Subcutaneous adipose tissue (tissue), 4 donors: ENCODE measurements around the gene OPRD1. TPM values are rescaled to one million over a fixed set of nuclear protein-coding genes. Genes with fewer than 3 reads are reported as not detected.

Source experiments
- total RNA-seq, 4 donors: library from RNA; depleted of rRNA; stranded (reverse); fragments of >200 nt; gene quantifications; one replicate each; pipeline ENCODE4 v1.1.0, GENCODE V29; 2016
- TF ChIP-seq, protein P1 (sequence below): fragments of 450-650 bp; IDR thresholded peaks from one replicate; pipeline ENCODE4 v1.5.1; 2016; ENCODE audit warnings: low read depth, mild to moderate bottlenecking, control low read depth, antibody characterized with exemption, moderate library complexity

The OPRD1 gene
- total RNA-seq, 4 donors from 2014 or later, result not detected

DNA sequence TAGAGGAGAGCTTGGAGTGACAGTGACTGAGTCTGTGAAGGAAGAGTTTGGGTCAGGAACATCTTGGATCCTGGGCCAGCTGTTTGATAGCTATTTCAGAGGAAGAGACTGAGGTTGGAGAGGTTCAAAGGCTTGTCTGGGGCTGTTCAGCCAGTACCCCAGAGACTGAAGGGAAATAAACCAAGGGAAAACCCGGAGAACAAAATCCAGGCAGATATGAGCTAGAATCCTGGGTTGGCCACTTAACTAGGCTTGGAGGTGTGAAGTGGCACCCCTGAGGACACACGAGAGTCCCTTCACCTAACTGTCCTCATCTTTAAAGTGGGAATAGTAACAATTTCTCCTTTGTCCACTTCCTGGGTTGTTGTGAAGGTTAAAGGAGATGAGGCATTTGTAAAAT, 79.3 kb downstream of the OPRD1 start:
- TF ChIP-seq, protein P1, sequence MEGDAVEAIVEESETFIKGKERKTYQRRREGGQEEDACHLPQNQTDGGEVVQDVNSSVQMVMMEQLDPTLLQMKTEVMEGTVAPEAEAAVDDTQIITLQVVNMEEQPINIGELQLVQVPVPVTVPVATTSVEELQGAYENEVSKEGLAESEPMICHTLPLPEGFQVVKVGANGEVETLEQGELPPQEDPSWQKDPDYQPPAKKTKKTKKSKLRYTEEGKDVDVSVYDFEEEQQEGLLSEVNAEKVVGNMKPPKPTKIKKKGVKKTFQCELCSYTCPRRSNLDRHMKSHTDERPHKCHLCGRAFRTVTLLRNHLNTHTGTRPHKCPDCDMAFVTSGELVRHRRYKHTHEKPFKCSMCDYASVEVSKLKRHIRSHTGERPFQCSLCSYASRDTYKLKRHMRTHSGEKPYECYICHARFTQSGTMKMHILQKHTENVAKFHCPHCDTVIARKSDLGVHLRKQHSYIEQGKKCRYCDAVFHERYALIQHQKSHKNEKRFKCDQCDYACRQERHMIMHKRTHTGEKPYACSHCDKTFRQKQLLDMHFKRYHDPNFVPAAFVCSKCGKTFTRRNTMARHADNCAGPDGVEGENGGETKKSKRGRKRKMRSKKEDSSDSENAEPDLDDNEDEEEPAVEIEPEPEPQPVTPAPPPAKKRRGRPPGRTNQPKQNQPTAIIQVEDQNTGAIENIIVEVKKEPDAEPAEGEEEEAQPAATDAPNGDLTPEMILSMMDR, result no peak

DNA sequence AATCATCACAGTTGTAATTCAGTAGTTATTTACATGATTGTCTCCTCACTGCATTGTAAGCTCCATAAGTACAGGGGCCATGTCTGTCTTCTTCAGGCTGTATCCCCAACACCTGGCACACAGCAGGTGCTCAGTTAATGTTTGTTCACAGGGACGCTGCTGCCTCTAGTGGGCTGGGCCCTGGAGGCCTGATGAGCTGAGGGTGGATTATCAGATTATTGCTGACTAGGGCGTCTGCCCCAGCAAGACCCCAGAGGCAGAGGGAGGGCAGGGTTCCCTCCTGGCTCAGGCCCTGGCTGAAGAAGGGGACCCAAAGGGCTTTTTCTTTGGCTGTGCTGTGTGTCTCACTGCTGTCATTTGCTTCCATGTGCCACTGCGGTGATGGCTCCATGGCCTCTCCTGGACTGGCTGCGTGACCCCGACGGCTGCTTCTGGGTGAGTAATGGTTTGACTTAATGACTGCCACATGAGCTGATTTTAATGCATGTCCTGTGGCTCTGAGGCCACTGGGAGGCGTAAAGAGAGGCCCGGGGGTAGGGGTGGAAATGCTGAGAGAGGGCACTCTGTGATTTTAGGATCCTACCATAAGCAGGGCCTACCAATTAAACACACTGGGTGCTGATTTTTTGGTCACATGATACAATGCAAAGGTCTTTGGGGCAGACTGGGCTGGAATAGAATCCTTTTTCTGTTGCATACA, 81.6 kb downstream of the OPRD1 start:
- TF ChIP-seq, protein P1, result no peak

DNA sequence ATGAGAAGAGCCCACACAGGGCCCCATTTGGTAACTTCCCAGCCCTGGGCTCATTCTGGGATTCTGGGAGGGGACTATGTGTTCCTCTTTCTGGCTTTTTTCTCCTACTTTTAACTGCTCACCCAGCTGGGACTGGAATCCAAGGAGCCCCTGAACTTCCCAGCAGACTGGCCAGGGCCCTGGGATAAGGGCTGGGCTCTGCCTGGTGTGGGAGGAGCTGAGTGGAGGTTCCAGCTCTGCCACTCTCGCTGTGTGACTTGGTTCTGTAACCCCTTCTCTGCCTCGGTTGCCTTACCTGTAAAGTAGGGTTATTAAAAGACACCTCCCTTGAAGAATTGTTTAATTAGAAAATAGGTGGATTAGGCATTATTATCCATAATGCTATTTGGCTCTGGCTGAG, 82.8 kb downstream of the OPRD1 start:
- TF ChIP-seq, protein P1, result no peak

DNA sequence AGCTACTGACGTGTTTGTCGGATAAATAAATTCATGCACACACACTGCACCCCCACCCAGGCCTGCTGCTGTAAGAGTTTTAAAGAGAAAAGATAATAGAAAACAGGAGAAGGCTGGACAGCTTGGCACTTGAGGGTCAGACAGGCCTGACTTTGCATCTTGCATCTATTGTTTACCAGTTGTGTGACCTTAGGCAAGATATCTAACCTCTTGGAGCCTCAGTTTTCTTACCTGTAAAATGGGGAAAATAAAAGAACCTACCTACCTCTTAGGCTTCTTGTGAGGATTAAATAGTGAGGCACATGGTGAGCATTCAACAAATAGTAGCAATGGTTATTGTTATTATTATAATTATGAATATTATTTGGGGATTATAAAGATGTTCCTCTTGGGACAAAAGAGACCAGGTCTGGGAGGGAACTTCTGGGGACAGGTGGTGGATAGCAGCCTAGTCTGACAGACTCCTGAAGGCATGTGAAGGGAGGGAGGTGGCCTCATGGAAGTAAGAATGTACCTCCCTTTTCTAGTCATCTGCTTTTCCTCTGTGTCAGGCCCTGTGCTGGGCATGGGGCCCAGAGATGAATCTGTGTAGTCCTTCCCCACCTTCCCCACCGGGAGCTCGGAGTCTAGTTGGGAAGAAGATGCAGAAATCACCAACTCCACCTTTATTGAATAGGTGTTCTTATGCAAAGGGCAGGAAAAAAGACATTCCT, 84.1 kb downstream of the OPRD1 start:
- TF ChIP-seq, protein P1, result no peak

DNA sequence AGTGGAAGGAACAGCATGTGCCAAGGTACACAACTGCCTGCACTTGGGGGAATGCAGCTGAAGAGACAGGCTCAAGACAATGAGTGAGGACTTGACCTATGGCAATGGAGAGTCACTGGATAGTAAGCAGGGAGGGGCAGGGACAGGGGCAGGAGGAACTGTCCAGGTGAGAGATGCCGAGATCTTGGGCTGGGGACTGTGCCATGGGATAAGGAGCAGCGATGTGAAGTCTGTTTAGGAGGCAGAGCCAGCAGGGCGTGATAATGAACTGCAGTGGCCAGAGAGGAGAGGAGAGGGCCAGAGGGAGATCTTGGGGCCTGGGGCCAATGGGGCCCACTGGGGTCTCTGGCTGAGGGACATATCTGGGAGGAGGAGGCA, 84.6 kb downstream of the OPRD1 start:
- TF ChIP-seq, protein P1, result no peak

DNA sequence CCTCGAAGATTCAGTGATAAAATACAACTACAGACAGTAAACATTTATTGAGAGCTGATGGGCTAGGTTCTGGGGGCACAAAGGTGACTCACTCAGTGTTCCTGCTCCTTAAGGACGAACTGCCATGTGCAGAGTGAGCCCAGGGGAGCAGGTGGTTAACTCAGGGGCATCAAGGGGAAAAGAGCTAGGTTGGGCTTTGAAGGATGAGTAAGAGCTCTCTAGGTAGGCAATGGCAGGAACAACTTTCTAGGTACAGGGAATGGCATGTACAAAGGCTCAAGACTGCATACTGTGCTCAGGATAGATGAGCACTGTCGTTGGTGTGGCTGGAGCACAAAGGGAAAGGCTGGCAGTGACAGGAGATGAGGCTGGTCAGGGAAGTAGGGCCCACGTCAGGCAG, 85.8 kb downstream of the OPRD1 start:
- TF ChIP-seq, protein P1, result no peak

DNA sequence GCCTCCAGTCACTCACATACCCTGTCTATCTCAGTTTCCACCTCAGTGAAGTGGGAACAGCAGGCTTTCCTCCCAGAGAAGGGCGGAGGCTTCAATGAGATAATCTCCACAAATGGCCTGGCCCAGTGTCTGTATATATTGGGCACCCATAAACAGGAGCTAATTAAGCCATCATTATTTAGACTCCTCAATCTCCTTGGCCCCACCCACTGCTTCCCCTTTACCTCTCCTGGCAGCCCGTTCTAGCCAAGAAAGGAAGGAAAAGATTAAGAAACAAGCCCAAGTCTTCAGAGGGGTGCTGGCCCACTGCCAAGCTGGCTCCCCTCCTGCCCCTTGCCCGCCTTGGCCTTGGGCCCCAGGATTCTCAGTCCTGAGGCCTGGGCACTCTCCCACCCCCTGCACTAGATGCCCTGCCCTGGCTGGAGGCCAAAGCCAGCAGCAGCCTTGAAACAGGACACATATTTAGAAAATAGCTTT, 86.5 kb downstream of the OPRD1 start:
- TF ChIP-seq, protein P1, result no peak
